Measurements from ENCODE around the gene SAMD15.

SAMD15 gene

DNA sequence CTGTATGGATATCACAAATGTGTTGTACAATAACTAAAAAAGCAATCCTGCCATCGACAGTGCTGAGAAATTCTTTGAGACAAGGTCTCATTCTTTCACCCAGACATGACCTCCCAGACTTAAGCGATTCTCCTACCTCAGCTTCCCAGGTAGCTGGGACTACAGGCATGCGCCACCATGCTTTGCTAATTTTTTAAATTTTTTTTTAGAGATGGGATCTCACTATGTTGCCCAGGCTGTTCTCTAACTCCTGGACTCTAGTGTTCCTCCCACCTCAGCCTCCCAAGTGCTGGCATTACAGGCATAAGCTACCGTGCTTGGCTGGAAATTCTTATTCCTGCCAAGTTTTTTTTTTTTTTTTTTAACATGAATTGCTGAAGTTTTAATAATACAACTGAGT, 62.7 kb downstream of the SAMD15 start:
- H3K9me3 ChIP-seq (ENCODE audit: control insufficient read depth in 5 of 5, low read length in 5 of 5), result no peaks in the 10 kb centered on the region
- H3K27ac ChIP-seq (ENCODE audit: low read depth, low read length), result no peak overlapping the region
- no peaks in the 10 kb centered on the region for H3K27me3 ChIP-seq (ENCODE audit: control insufficient read depth in 5 of 5, insufficient read depth in 4 of 5, low read length in 5 of 5)
- no peak overlapping the region for H3K4me3 ChIP-seq (ENCODE audit: low read depth in 1 of 5, low read length in 5 of 5)
- no peaks in the 10 kb centered on the region for H3K4me1 ChIP-seq (ENCODE audit: control insufficient read depth in 5 of 5, insufficient read depth in 5 of 5, low read length in 5 of 5)
- H3K9ac ChIP-seq (ENCODE audit: low read length in 5 of 5), result no peak overlapping the region
- peaks cover 54 to 76% (median 70%) of the 10 kb centered on the region in 5 donors for H3K36me3 ChIP-seq (ENCODE audit: control insufficient read depth in 5 of 5, insufficient read depth in 5 of 5, low read length in 5 of 5)
